Lower leg skin (tissue), 4 donors: ENCODE measurements around the gene HNRNPC. TPM values are rescaled to one million over a fixed set of nuclear protein-coding genes. Genes with fewer than 3 reads are reported as not detected.

ENCODE experiments used
- DNase-seq, 2 donors: peaks; one replicate each; pipeline ENCODE4 v3.0.0-alpha.2; 2019; ENCODE audit warnings: low spot score in 2 of 2
- H3K4me3 ChIP-seq: fragments of 200-600 bp; sonication (generic); 2 replicates; pipeline ENCODE4 v1.5.1; 2017; ENCODE audit warnings: mild to moderate bottlenecking, low read depth; ENCODE audit not compliant: poor library complexity, severe bottlenecking
- CTCF ChIP-seq, 3 donors: fragments of 450-650 bp; IDR thresholded peaks; one replicate each; pipeline ENCODE4 v1.5.1; 2016; ENCODE audit warnings: antibody characterized with exemption in 3 of 3, mild to moderate bottlenecking in 3 of 3, moderate library complexity in 2 of 3
- POLR2A ChIP-seq, 2 donors: fragments of 450-650 bp; IDR thresholded peaks; one replicate each; pipeline ENCODE4 v1.6.1; 2016 to 2017; ENCODE audit warnings: antibody characterized with exemption in 2 of 2, mild to moderate bottlenecking in 1 of 2, moderate library complexity in 1 of 2
- WGBS, 2 donors: methylation state at CpG; one replicate each; pipeline ENCODE4 v1.1.5; 2018; 5-methylcytosine and 5-hydroxymethylcytosine counted together
- intact Hi-C: fragments of 100-400 bp; cut with DNase I; formaldehyde crosslinking; loops from one replicate; pipeline ENCODE4 v1.15.0; 2023; ENCODE audit warnings: low total_unique reads
- total RNA-seq, 4 donors: library from RNA; depleted of rRNA; stranded (reverse); fragments of >200 nt; gene quantifications; one replicate each; pipeline ENCODE4 v1.1.0, GENCODE V29; 2016

The HNRNPC gene
- total RNA-seq, 4 donors from 2014 or later, result 312 to 425 (median 376) TPM

GRCh38 chr14:21192875-21193535 is 76.2 kb downstream of the HNRNPC start:
- H3K4me3 ChIP-seq, result no peak overlapping the region
- intact Hi-C loops, result no loop called here
- no peak for TF ChIP-seq CTCF (IDR thresholded peaks at IDR 0.05)
- no peak for TF ChIP-seq POLR2A (IDR thresholded peaks at IDR 0.05)
- no peak for DNase-seq
- WGBS, 2 donors, result 78 to 87% methylated on average over 7 of the region's 7 CpGs

- no peak for DNase-seq
- 0 to 29% methylated on average over 1 of the region's 1 CpG for WGBS, 2 donors
- H3K4me3 ChIP-seq, result no peak overlapping the region
- TF ChIP-seq POLR2A (IDR thresholded peaks at IDR 0.05) (no peak), CTCF (IDR thresholded peaks at IDR 0.05) (no peak)
- intact Hi-C loops, result no loop called here
Observed at GRCh38 chr14:21192447-21192822, 76.8 kb downstream of the HNRNPC start.

GRCh38 chr14:21191809-21192446 is 77.3 kb downstream of the HNRNPC start:
- peak; percentile 42 to 91 for DNase-seq

GRCh38 chr14:21191261-21191808 is 77.9 kb downstream of the HNRNPC start:
- no peak overlapping the region for H3K4me3 ChIP-seq
- TF ChIP-seq CTCF (IDR thresholded peaks at IDR 0.05) (no peak), POLR2A (IDR thresholded peaks at IDR 0.05) (no peak)
- DNase-seq, result no peak
- intact Hi-C loops, result no loop called here
- 84 to 91% methylated on average over 7 of the region's 7 CpGs for WGBS, 2 donors

More at GRCh38 chr14:21191809-21192446, 77.3 kb downstream of the HNRNPC start:
- TF ChIP-seq POLR2A (IDR thresholded peaks at IDR 0.05), result no peak
- no peak for TF ChIP-seq CTCF (IDR thresholded peaks at IDR 0.05)
- no peak overlapping the region for H3K4me3 ChIP-seq
- WGBS, 2 donors, result 5 to 10% methylated on average over 17 to 19 of the region's 19 CpGs
- intact Hi-C loops, result no loop called here

GRCh38 chr14:21185491-21185890 is 83.8 kb downstream of the HNRNPC start:
- no peak for DNase-seq
- TF ChIP-seq POLR2A (IDR thresholded peaks at IDR 0.05) (no peak), CTCF (IDR thresholded peaks at IDR 0.05) (no peak)
- intact Hi-C loops, result no loop called here
- 39 to 50% methylated on average over 5 of the region's 5 CpGs for WGBS, 2 donors
- no peak overlapping the region for H3K4me3 ChIP-seq
